Fibroblast of villous mesenchyme (primary cell): ENCODE data around the gene SYDE2. TPM values are rescaled to one million over a fixed set of nuclear protein-coding genes. Genes with fewer than 3 reads are reported as not detected.

ENCODE experiments used
- DNase-seq: peaks from one replicate; pipeline ENCODE4 v3.0.0-alpha.2; 2010; ENCODE audit warnings: low read depth
- H3K4me3 ChIP-seq: 2 replicates; pipeline ENCODE4 v1.5.1; 2011; ENCODE audit warnings: low read depth, mild to moderate bottlenecking, low read length
- CTCF ChIP-seq: IDR thresholded peaks from 2 replicates; pipeline ENCODE4 v1.5.1; 2012; ENCODE audit warnings: low read depth, mild to moderate bottlenecking, low read length; ENCODE audit not compliant: insufficient read depth
- total RNA-seq: library from RNA; depleted of rRNA; stranded (reverse); fragments of >200 nt; gene quantifications from 2 replicates; pipeline ENCODE4 v1.2.3, GENCODE V29; 2012

Gene SYDE2
- total RNA-seq, 1 donor: 27.6 TPM

GRCh38 chr1:85216697-85217096 lies 15.9 kb upstream of the SYDE2 start:
- TF ChIP-seq CTCF: no peak
- no peak for DNase-seq

GRCh38 chr1:85214654-85215053 lies 13.8 kb upstream of the SYDE2 start:
- no peak for DNase-seq
- no peak for TF ChIP-seq CTCF
- H3K4me3 ChIP-seq: no peak overlapping the region

More at GRCh38 chr1:85216697-85217096, 15.9 kb upstream of the SYDE2 start:
- no peak overlapping the region for H3K4me3 ChIP-seq

GRCh38 chr1:85208488-85208887 lies 7.7 kb upstream of the SYDE2 start:
- TF ChIP-seq CTCF: no peak
- no peak for DNase-seq
- H3K4me3 ChIP-seq: no peak overlapping the region

GRCh38 chr1:85203573-85204171 lies 2.9 kb upstream of the SYDE2 start:
- no peak for TF ChIP-seq CTCF
- no peak overlapping the region for H3K4me3 ChIP-seq
- DNase-seq: peak; percentile 80

- DNase-seq: no peak
- no peak for TF ChIP-seq CTCF
These were observed 2.0 kb upstream of the SYDE2 start for GRCh38 chr1:85202864-85203255.

GRCh38 chr1:85202092-85202863 lies 1.5 kb upstream of the SYDE2 start:
- H3K4me3 ChIP-seq: peak overlapping the region; percentile 95
- no peak for DNase-seq
- no peak for TF ChIP-seq CTCF

More at GRCh38 chr1:85202864-85203255, 2.0 kb upstream of the SYDE2 start:
- peak overlapping the region; percentile 95 for H3K4me3 ChIP-seq
